GM20431 (cell line): ENCODE measurements around the gene MCF2L.

Experiments
- in situ Hi-C: fragments of 300-500 bp; cut with MseI, MboI; formaldehyde crosslinking; loops from one replicate; pipeline ENCODE4 v1.15.0; 2020; ENCODE audit warnings: low sequenced_read_pairs; ENCODE audit not compliant: unreplicated experiment

MCF2L gene

DNA sequence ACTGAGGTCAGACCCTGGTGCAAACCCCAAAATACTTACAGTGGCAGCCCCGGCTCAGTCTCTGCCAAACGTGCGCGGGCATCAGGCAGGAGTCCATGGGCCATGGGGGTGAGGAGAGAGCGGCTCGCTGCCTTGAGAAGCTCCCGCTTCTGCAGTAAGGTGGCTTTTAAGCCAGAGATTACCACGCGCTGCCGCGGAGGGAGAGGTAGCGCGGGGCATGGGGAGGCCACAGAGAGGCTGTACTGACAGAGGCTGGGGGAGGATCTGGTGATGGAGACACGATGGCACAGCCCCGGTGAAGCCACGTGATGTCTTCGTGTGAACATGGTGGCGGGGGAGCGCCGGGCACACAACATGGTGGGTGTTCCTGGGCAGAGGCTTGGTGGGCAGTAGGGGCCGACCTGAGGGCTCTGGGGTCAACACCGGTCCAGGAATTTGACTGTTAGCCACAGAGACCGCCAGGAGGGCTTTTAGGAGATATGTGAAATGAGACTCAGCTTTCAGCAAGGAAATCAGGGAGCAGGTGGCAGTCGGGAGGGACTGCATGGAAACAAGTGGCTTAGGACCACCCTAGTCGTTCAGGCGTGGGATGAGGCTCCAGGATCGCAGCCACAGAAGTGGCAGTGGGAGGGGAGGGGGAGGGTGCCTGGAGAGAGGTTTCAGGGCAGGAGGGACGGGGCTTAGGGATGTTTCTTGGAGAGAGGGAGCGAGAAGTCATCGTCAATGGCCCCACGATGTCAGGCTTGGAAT lies 24.1 kb downstream of the MCF2L start:
- in situ Hi-C loops = no loop called here

DNA sequence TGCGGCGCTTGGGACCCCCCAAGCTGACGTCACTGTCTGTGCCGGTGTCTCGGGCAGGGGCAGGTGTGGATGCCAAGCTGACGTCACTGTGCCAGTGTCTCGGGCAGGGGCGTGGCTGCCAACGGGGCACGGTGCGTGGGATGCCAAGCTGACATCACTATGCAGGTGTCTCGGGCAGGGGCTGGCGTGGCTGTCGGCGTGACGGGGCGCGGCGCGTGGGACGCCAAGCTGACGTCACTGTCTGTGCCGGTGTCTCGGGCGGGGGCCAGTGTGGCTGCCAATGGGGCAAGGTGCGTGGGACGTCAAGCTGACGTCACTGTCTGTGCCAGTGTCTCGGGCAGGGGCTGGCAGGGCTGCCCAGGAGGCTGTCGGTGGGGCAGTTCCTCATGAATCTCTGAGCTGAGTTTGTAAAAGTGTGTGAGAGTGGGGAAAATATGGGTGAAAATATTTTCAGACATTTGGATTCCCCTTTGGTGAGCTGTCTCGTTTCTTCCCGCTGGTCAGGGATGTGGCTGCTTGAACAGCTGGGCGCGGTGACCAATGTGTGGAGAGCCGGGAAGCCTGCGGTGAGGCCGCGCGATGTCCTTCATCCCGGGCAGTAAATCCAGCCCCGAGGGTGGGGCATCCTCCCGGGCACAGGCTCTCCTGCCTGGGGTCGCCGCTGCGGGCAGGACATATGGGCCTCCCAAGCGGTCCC lies 25.2 kb downstream of the MCF2L start:
- in situ Hi-C loops = no loop called here

DNA sequence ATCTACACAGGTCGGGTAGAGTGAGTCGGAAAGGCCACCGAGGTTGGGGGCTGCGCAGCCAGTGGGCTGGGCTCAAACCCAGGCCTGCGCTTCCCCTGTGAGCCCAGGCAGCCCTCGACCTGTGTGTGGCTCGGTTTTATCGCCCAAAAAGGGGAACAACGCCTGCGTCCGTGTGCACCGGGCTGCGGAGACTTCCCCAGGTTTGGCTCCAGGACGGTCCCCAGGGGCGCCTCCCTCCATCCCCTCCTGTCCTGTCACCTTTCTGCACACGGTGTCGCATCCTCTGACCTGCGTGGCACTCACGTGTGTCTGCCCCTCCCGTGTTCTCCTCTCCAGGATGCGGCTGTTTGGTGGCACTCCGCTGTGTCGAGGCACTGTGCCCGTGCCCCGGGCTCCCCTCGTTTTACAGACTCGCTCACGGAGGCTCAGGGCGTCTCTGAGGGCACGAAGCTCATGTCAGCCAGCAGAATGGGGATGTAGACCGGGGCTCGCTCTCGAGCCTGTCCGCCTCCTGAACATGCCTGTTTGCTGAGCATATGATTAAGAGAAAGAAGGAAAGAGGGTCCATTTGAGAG lies 25.9 kb downstream of the MCF2L start:
- in situ Hi-C loops = no loop called here

DNA sequence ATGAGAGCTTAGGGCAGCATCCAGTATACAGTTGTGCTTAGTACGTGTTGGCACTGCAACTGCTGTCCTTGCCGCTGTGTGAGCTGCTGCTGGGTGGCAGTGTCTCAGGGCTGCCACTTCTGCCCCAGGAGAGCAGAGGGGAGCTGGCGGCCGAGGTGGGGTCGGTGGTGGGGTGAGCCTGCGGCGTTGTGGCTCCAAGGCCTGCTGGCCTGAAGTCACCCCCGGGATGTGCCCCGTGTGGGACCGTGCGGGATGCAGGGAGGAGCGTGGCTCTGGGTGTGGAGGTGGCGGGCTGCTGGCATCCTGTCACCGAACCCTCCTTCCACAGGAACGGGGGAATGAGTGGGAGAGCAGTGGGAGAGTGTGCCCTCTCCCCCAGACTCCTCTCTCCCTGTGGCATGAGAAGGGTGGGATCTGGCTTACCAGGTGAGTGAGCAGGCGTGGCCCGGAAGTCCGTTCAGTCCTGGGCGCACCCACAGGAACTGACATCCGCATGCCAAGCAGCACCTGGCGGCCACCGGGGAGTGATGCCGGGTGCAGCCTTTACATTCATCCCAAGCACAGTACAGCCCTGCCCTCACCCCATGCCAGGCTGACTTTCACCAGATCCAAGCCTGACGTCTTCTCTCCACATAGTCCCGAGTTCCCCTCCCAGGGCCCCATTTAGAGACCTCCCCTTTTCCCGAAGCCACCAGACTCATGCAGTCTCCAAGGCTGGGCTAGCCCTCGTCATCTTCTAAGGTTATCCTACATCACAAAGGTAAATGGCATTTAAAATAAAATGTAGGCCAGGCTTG lies 26.6 kb downstream of the MCF2L start:
- in situ Hi-C loops = no loop called here

DNA sequence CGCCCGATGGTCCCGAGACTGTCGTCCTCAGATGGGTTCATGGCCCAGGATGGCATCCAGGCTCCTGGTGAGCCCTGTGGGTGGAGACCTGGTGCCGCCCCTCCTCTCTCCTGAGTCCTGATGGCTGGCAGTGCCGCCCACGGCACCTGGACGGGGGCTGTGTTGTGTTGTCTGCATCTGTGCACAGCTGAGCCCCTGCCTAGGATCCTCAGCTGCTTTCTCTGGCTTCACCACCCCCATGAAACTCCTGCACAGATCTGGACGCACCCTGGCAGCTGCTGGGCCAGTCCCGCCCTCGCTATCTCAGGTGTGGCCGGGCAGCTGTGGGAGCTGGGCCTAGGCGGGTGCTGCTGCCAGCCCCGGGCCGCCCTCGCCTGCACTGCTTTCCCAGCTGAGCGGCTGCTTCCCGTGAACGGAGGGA lies 27.7 kb downstream of the MCF2L start:
- in situ Hi-C loops = no loop called here

DNA sequence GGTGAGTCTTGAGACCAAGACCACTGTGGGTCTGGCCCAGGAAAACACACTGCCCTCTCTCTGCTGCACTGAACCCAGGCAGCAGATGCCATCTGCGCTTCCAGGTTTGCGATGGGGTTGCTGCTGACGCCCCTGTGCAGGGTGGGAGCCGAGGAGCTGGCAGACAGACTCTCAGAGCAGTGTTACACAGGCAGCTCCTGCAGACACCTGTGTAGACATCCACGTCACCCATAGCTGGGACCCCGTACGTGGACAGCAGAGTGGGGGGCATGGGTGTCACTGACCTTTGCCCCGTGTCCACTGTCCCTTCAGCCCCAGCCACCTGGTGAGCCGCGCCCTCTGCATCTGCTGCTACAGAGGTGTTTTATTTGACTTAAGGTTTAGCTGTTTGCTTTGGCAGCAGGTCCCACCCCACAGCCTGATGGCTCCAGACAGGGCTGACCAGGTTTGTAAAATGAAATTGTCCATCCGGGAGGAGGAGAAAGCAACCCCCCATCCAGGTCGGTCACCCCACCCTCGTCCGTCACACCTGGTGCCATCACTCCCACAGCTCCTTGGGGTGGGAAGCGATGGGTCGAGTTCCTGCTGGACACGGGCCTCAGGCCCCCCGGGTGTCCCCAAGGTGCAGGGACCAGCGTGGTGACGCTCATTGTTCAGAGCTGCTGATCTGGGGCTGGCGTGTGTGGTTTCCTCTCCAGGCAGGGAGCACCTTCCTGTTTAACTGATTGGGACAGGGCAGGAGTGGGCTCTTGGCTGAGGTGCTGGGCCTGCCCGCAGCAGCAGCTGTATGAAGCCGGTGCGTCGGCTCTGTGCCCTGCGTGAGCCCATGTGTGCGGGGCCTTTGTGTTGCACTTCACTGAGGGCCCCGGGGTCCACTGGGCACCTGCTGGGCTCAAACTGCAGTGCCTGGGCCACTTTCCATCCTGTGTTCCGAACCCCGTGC lies 28.4 kb downstream of the MCF2L start:
- in situ Hi-C loops = no loop called here

DNA sequence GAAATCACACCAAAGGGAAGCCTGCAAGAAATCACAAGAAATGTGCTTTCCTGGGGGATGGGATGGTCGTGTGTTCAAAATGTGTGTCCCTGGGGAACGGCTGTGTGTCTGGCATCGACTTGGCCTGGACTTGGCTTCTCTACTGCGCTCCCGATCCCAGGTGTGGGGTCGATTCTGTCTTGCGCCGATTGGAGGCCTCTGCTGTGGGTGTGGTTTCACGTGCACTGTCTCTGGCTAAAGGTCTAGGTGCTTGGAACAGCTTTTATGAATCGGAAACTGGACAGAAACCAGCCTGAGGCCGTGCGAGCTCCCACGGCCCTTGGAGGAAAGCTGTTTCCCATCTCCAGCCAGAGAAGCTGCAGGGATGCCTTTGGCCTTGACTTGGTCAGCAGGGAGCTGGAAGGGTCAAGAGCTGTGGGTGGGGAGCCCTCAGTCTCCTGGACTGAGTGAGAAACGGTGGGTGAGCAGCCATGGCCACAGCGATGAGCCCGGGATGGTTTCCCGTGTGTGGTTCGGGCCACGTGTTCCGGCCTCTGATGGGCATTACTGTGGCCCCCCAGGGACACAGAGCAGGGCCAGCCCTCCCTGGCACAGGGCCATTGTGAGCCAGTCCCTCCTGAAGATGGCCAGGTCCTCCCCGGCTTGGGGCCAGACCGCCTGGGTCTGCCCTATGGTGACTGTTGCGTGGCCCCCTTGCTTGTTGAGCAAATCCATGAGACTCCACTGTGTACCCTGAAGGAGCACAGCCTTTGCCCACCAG lies 29.7 kb downstream of the MCF2L start:
- in situ Hi-C loops = no loop called here

DNA sequence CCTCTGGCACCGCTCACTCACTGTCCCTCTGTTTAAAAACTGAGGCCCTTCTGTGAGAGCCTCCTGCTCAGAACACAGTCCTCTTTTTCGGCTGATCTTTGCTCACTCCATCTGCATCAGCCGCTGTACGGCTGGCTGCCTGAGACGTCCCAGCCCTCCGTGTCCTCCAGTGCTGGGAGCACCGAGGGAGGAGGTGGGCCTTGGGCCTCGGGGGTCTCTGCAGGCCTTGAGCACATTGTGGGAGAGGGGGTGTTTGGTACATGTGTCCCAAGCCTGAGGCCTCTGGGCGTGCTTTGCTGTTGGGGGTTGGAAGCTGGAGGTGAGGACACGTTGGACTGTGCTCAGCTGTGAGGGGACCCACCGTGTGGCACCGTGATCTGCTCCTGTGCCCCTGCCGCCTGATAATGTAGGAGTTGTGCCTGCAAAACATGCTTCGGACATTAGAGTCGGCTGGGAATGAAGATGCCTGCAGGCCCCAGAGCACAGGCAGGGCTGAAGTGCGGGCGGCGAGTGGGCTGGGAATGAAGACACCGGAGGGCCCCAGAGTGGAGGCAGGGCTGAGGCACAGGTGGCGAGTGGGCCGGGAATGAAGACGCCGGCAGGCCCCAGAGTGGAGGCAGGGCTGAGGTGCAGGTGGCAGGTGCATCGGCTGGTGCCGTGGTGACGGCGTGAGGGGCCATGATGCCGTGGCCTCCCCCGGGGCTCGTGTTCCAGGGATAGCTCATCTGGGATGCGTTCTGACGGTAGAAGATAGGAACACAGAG lies 30.6 kb downstream of the MCF2L start:
- in situ Hi-C loops = no loop called here

DNA sequence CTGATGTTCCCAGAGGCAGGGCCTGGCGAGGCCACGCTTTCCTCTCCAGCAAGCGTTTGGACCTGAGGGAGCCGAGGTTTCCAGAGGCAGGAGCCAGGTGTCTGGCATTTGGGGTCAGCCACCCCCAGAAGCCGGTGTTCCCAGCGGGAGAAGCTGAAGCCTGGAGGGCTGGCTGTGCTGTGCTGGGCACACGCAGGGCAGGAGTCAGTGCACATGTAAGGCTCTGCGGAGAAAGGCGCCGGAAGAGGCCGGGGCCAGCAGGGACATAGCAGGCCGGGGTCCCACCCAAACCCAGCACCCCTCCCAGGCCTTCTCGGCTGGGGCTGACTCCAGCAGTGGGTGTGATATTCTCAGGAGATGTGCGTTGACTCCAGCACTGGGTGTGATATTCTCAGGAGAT lies 31.6 kb downstream of the MCF2L start:
- in situ Hi-C loops = no loop called here

DNA sequence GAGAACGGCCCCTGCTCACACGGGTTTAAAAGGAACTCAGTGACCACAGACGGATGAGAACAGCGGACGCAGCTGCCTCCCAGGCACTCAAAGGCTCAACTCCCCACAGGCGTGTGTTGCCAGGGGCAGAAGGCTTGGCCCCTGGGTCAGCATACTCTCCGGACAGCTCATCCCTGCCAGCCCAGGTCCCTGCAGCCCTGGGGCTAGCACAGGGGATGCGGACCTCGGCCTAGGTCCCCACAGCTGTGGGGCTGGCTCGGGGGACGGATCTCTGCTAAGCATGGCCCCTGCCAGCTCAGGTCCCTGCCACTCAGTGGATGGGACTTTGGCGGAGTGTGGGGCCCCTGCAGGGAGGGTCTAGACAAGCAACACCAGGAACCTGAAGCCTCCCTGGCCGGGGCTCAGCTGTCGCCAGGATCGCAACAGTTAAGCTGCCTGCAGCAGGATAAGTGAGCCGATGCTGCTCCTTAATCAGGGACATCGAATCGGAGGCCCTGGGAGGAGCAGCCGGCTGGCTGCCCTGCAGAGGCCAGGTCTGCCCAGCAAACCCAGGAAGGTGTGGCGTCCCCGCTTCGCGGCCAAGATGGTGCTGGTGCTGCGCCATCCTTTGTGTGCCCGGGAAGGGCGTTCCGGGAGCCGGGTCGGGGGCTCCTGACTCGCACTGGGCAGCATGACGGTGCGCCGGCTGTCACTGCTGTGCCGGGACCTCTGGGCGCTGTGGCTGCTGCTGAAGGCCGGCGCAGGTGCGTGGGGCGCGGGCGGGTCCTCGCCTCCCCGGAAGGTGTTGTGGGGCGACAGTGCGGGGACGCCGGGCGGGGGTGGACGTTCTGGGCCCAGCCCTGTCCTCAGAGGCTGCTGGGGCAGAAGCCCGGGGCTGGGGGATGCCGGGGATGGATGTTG lies 32.5 kb downstream of the MCF2L start:
- in situ Hi-C loops = no loop called here

DNA sequence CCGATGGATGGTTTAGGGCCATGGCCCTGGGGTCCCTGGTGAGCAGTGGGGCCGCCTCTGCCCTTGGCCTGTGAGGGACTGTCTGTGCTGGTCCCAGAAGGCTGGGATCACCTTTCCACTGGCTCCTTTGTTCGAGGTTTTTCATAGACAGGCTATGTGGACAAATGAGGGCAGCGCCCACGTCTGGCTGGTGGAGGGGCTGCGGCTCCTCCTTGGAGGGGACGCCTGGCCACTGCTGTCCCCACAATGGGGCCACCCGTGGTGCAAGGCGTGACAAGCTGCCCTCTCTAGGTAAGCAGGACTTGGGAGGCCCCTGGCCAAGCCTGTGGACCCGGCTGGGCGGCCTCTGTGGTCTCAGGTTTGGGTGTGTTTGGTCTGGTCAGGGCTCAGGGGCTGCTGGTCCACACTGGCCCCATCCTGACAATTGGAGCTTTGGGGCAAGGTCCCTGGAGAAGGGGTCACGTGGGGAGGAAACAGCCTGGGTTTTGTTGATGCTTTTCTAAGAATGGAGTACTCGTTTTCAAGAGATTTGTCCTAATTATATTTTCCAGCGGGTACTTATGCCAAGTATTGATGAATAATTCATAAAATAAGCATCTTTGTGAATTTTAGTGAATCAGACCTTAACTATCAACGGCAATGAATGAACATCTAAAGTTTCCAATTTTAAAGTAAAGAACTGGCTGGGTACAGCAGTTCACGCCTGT lies 33.3 kb downstream of the MCF2L start:
- in situ Hi-C loops = no loop called here

DNA sequence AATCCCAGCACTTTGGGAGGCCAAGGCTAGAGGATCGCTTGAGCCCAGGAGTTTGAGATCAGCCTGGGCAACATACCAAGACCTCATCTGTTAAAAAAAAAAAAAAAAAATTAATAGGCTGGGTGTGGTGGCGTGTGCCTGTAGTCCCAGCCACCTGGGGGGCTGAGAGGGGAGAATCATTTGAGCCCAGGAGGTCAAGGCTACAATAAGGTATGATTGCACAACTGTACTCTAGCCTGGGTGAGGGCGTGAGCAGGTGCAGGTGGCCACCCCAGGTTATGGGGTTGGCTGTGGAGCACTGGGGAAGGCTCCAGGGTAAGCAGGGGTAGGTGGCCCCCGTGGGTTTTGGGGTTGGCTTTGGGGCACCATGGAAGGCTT lies 33.9 kb downstream of the MCF2L start:
- in situ Hi-C loops = no loop called here

DNA sequence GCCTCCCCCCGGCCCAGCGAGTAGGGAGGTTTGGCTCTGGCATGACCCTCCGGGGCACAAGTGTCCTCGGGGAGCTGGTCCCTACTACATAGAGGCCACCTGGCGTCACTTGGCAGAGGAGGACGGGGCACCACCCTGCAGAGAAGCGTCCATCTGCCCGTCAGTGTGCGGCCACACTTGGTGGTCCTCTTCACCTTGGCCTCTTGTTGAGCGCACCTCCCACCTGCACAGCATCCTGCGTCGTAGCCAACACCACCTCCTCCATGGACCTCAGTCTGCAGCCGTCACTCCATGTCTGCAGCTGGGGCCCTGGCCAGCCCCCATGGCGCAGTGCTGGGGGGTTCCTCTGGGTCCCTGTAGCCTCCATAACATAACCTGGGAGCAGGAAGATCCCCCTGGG lies 35.1 kb downstream of the MCF2L start:
- in situ Hi-C loops = no loop called here

DNA sequence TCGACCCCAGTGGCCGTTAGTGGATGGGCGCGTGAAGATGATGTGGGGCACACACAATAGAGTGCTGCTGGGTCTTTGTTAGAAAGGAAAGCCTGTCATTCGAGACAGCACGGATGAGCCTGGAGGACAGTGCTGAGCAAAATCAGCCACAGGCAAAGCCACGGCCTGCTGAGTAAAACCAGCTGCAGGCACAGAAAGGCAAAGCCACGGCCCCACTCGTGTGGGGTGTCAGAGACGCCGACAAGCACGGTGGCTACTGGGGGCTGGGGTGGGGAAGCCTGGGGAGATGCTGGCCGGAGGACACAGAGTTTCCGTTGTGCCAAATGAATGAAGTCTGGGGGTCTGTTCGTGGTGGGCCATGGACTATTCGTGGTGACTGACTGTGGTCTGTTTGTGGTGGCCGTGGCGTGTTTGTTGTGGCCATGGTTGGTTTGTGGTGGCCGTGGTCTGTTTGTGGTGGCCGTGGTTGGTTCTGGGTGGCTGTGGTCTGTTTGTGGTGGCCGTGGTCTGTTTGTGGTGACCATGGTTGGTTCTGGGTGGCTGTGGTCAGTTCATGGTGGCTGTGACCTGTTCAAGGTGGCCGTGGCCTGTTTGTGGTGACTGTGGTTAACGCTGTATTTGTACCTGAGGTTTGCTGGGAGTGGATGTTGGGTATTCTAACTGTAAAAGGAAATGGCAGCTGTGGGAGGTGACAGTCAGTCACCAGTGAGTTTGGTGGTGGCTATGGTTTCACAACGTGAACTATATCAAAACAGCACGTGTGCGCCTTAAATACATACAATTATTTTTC lies 36.3 kb downstream of the MCF2L start:
- in situ Hi-C loops = no loop called here

DNA sequence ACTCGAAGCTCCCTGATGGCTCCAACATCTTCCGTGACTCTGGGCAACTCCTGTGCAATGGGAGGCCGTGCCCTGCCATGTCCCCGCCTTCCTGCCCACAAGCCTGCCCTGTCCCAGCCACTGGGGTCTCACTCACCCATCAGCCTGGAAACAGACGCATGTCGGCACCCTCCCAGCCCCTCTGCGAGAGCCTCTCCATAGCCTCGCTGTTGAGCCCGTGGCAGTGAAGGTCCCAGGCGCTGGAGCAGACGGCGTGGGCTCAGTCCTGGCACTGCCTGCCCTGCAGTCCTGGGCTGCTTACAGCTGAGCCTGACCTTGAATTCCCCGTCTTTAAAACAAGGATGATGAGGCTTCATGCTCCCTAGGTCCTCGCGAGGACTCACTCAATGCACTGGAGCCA lies 37.0 kb downstream of the MCF2L start:
- in situ Hi-C loops = no loop called here

DNA sequence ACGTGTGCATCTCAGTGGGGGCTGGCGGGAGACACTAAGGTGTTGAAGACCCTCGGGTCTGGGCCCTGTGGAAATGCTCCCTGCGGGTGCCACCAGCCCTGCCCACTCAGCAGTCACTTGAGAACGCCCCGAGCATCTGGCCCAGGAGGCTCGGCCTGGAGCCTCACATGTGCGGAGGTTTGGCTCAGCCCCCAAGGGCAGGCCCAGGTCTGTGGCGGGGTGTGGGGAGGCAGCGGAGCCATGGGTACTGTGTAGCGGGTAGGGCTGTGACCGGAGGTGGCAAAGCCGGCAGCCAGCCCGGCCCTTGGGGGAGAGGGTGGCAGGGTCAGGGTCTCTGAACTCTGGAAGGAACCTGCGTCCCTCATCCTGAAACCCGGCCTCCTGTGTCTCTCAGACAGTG lies 37.6 kb downstream of the MCF2L start:
- in situ Hi-C loops = no loop called here
